WTC11 (cell line): Measurements from ENCODE around the gene SLC22A31.

Source experiments
- CREM ChIP-seq: sonication (generic); formaldehyde crosslinking; IDR thresholded peaks from 2 replicates; pipeline ENCODE4 v1.8.1; 2022; ENCODE audit warnings: mild to moderate bottlenecking, missing genetic modification reagents, moderate library complexity
- NFYB ChIP-seq: sonication (generic); formaldehyde crosslinking; conservative IDR thresholded peaks from 2 replicates; pipeline ENCODE4 v1.8.0; 2022; ENCODE audit warnings: low read depth, missing genetic modification reagents
- TF ChIP-seq, protein P1 (sequence below): fragments of 200-600 bp; IDR thresholded peaks from 2 replicates; pipeline ENCODE4 v1.8.0; 2022; ENCODE audit warnings: antibody characterized with exemption

GRCh38 chr16:89159850-89160354, 40.4 kb downstream of the SLC22A31 start:
- TF ChIP-seq, protein P1, sequence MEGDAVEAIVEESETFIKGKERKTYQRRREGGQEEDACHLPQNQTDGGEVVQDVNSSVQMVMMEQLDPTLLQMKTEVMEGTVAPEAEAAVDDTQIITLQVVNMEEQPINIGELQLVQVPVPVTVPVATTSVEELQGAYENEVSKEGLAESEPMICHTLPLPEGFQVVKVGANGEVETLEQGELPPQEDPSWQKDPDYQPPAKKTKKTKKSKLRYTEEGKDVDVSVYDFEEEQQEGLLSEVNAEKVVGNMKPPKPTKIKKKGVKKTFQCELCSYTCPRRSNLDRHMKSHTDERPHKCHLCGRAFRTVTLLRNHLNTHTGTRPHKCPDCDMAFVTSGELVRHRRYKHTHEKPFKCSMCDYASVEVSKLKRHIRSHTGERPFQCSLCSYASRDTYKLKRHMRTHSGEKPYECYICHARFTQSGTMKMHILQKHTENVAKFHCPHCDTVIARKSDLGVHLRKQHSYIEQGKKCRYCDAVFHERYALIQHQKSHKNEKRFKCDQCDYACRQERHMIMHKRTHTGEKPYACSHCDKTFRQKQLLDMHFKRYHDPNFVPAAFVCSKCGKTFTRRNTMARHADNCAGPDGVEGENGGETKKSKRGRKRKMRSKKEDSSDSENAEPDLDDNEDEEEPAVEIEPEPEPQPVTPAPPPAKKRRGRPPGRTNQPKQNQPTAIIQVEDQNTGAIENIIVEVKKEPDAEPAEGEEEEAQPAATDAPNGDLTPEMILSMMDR, result no peak
- TF ChIP-seq CREM, result no peak
- no peak for TF ChIP-seq NFYB (CRISPR knock-in tag)
